K562 (cell line): ENCODE results near the gene CDK5RAP3. TPM values are rescaled to one million over a fixed set of nuclear protein-coding genes. Genes with fewer than 3 reads are reported as not detected.
A peak's percentile ranks its signal among the peaks of the same experiment; 100 is the strongest.

Experiments
- ARHGAP35 ChIP-seq: fragments of 450-650 bp; IDR thresholded peaks from 2 replicates; pipeline ENCODE4 v1.6.1; 2018; ENCODE audit not compliant: partially characterized antibody
- BDP1 ChIP-seq: IDR thresholded peaks from 3 replicates; pipeline ENCODE4 v1.6.1; 2011; ENCODE audit not compliant: insufficient read length, insufficient read depth
- CEBPG ChIP-seq, 3 experiments: fragments of 200-800 bp in 1 of 3; sonication (Bioruptor generic) in 1 of 3; sonication (generic) in 1 of 3; formaldehyde crosslinking in 1 of 3; IDR thresholded peaks in 2 of 3; conservative IDR thresholded peaks in 1 of 3; 2 replicates each; pipeline versions ENCODE4 v1.6.1 to v1.8.0; 2016 to 2022; ENCODE audit warnings: missing compliant biosample characterization in 2 of 3, missing genetic modification characterization in 2 of 3, mild to moderate bottlenecking in 1 of 3, missing genetic modification reagents in 1 of 3
- CREM ChIP-seq: IDR thresholded peaks from 2 replicates; pipeline ENCODE4 v1.6.1; 2014; ENCODE audit warnings: antibody characterized with exemption, low read depth
- CXXC5 ChIP-seq: fragments of 250-450 bp; sonication (Bioruptor Pico); IDR thresholded peaks from 2 replicates; pipeline ENCODE4 v1.8.0; 2022; ENCODE audit warnings: inconsistent platforms, mild to moderate bottlenecking, moderate library complexity
- GATAD2A ChIP-seq: fragments of 450-650 bp; IDR thresholded peaks from 2 replicates; pipeline ENCODE4 v1.6.1; 2017
- MAFK ChIP-seq: IDR thresholded peaks from 2 replicates; pipeline ENCODE4 v1.6.1; 2011; ENCODE audit warnings: low read length, improper control_type of control experiment
- MCM5 ChIP-seq: fragments of 450-650 bp; IDR thresholded peaks from 2 replicates; pipeline ENCODE4 v1.6.1; 2016; ENCODE audit warnings: low read depth
- PCBP1 ChIP-seq: fragments of 200-400 bp; formaldehyde crosslinking; IDR thresholded peaks from 2 replicates; pipeline ENCODE4 v1.6.1; 2018; ENCODE audit warnings: mild to moderate bottlenecking, low read depth, low read length; ENCODE audit not compliant: poor library complexity, severe bottlenecking
- RBBP5 ChIP-seq: fragments of 200-600 bp; sonication (generic); IDR thresholded peaks from 2 replicates; pipeline ENCODE4 v1.6.1; 2012; ENCODE audit warnings: borderline replicate concordance, mild to moderate bottlenecking, low read length, control low read depth, inconsistent platforms; ENCODE audit not compliant: insufficient read depth, poor library complexity, severe bottlenecking
- SREBF2 ChIP-seq: sonication (generic); formaldehyde crosslinking; IDR thresholded peaks from 2 replicates; pipeline ENCODE4 v1.4.0; 2020; ENCODE audit warnings: mild to moderate bottlenecking, missing genetic modification reagents
- ZBTB1 ChIP-seq: sonication (generic); formaldehyde crosslinking; IDR thresholded peaks from 2 replicates; pipeline ENCODE4 v1.8.1; 2023; ENCODE audit warnings: missing genetic modification reagents, low read depth, mild to moderate bottlenecking, borderline replicate concordance
- ZEB2 ChIP-seq: fragments of 450-650 bp; IDR thresholded peaks from 2 replicates; pipeline ENCODE4 v1.6.1; 2016
- ZKSCAN8 ChIP-seq: fragments of 200-800 bp; sonication (Bioruptor generic); IDR thresholded peaks from 2 replicates; pipeline ENCODE4 v1.6.1; 2016; ENCODE audit warnings: missing genetic modification characterization, missing compliant biosample characterization
- ZNF133 ChIP-seq: fragments of 250-450 bp; sonication (Bioruptor Pico); IDR thresholded peaks from 2 replicates; pipeline ENCODE4 v1.4.0; 2020; ENCODE audit warnings: mild to moderate bottlenecking
- ZNF445 ChIP-seq: fragments of 250-450 bp; sonication (Bioruptor Pico); IDR thresholded peaks from 2 replicates; pipeline ENCODE4 v1.4.0; 2020; ENCODE audit warnings: low read depth, mild to moderate bottlenecking, moderate library complexity
- ZNF586 ChIP-seq: fragments of 450-650 bp; formaldehyde crosslinking; conservative IDR thresholded peaks from 2 replicates; pipeline ENCODE4 v1.4.0; 2020; ENCODE audit warnings: mild to moderate bottlenecking, moderate library complexity
- polyA plus RNA-seq, 8 experiments: library from polyadenylated mRNA; depleted of rRNA in 4 of 8; stranded (reverse) in 5 of 8; unstranded in 3 of 8; fragments of >200 nt; fragmentation: Nextera tagmentation in 2 of 8; fragmentation: Illumina TruSeq in 1 of 8; extraction: Ambion mirVana in 2 of 8; extraction: Trizol in 1 of 8; gene quantifications; 2 replicates each; pipeline versions ENCODE4 v1.2.1 to v1.2.3, GENCODE V29; 2011 to 2014; ENCODE audit warnings: inconsistent platforms in 1 of 8, missing spikeins in 1 of 8
- total RNA-seq, 7 experiments: library from RNA; depleted of rRNA in 6 of 7; stranded (reverse); fragments of >200 nt in 6 of 7; fragmentation: Illumina TruSeq in 2 of 7; extraction: Trizol in 2 of 7; gene quantifications; 2 replicates each; pipeline versions ENCODE4 v1.2.1 to v1.2.3, GENCODE V29; 2011 to 2021; ENCODE audit warnings: low replicate concordance in 1 of 7
- TF ChIP-seq, protein P1 (sequence below): fragments of 450-650 bp; IDR thresholded peaks from 2 replicates; pipeline ENCODE4 v1.6.1; 2016; ENCODE audit warnings: antibody characterized with exemption
- TF ChIP-seq, protein P2 (sequence below): sonication (generic); formaldehyde crosslinking; IDR thresholded peaks from 2 replicates; pipeline ENCODE4 v1.8.0; 2022; ENCODE audit warnings: missing genetic modification reagents, mild to moderate bottlenecking, borderline replicate concordance
- TF ChIP-seq, protein P3 (sequence below): fragments of 450-650 bp; formaldehyde crosslinking; IDR thresholded peaks from 2 replicates; pipeline ENCODE4 v1.4.0; 2022; ENCODE audit warnings: mild to moderate bottlenecking, moderate library complexity
- TF ChIP-seq, protein P4 (sequence below): fragments of 450-650 bp; formaldehyde crosslinking; IDR thresholded peaks from 2 replicates; pipeline ENCODE4 v1.4.0; 2022; ENCODE audit warnings: missing genetic modification characterization
- TF ChIP-seq, protein P5 (sequence below): fragments of 250-450 bp; sonication (Bioruptor Pico); IDR thresholded peaks from 2 replicates; pipeline ENCODE4 v1.8.0; 2021; ENCODE audit warnings: moderate library complexity, mild to moderate bottlenecking, inconsistent platforms

CDK5RAP3 gene
- total and polyA plus RNA-seq, 9 of the 15 experiments (the other 6 are each of a cell fraction or from before 2014, with no cell fraction given): 44.2 to 202 (median 91.5) TPM

DNA sequence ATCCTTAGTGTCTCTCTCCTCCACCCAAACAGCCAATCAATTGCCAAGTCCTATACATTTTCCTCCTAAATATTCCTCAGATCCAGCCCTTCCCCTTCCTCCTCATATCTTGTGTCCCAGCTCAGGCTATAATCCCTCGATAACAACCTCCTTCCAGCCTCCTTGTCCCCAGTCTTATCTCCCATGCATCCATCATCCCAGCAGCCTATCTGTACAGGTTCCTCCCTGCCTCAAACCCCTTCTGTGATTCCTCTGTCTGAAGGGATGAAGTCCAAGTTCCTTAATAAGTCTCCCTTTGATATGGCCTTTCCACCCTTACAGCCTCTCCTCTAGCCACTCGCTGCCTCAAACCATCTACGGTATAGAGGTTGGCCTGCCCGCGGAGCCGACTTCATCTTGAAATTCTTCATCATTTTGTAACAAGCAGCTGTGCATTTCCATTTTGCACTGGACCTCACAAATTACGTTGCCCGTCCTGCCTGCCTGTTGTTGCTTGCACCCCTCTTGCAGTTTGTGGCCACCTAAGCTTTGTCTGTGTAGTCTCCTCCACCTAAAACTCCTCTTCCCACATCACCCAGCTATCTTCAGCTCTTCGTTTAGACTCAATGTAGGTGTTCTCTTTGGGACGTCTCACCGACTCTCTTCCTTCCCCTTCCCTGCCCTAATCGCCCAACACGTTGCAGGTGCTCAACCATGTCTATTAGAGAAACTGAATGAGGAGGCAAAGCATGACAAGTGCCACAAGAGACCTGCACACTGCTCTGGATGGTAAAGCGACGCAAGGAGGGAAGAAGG, 786 bp upstream of the CDK5RAP3 start (continued):
- no peak for TF ChIP-seq ZNF445 (CRISPR knock-in tag)
- TF ChIP-seq ZEB2: no peak
- no peak for TF ChIP-seq RBBP5
- no peak for TF ChIP-seq PCBP1
- TF ChIP-seq, protein P1, sequence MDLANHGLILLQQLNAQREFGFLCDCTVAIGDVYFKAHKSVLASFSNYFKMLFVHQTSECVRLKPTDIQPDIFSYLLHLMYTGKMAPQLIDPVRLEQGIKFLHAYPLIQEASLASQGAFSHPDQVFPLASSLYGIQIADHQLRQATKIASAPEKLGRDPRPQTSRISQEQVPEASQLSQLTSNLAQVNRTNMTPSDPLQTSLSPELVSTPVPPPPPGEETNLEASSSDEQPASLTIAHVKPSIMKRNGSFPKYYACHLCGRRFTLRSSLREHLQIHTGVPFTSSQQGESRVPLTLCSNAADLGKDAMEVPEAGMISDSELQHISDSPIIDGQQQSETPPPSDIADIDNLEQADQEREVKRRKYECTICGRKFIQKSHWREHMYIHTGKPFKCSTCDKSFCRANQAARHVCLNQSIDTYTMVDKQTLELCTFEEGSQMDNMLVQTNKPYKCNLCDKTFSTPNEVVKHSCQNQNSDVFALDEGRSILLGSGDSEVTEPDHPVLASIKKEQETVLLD: no peak
- TF ChIP-seq, protein P2, sequence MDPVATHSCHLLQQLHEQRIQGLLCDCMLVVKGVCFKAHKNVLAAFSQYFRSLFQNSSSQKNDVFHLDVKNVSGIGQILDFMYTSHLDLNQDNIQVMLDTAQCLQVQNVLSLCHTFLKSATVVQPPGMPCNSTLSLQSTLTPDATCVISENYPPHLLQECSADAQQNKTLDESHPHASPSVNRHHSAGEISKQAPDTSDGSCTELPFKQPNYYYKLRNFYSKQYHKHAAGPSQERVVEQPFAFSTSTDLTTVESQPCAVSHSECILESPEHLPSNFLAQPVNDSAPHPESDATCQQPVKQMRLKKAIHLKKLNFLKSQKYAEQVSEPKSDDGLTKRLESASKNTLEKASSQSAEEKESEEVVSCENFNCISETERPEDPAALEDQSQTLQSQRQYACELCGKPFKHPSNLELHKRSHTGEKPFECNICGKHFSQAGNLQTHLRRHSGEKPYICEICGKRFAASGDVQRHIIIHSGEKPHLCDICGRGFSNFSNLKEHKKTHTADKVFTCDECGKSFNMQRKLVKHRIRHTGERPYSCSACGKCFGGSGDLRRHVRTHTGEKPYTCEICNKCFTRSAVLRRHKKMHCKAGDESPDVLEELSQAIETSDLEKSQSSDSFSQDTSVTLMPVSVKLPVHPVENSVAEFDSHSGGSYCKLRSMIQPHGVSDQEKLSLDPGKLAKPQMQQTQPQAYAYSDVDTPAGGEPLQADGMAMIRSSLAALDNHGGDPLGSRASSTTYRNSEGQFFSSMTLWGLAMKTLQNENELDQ: no peak
- no peak for TF ChIP-seq GATAD2A
- TF ChIP-seq SREBF2: no peak
- no peak for TF ChIP-seq BDP1
- TF ChIP-seq, protein P3, sequence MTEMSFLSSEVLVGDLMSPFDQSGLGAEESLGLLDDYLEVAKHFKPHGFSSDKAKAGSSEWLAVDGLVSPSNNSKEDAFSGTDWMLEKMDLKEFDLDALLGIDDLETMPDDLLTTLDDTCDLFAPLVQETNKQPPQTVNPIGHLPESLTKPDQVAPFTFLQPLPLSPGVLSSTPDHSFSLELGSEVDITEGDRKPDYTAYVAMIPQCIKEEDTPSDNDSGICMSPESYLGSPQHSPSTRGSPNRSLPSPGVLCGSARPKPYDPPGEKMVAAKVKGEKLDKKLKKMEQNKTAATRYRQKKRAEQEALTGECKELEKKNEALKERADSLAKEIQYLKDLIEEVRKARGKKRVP: no peak
- no peak for TF ChIP-seq MCM5
- TF ChIP-seq CXXC5: no peak
- no peak for TF ChIP-seq ZBTB1 (CRISPR knock-in tag)
- TF ChIP-seq, protein P4, sequence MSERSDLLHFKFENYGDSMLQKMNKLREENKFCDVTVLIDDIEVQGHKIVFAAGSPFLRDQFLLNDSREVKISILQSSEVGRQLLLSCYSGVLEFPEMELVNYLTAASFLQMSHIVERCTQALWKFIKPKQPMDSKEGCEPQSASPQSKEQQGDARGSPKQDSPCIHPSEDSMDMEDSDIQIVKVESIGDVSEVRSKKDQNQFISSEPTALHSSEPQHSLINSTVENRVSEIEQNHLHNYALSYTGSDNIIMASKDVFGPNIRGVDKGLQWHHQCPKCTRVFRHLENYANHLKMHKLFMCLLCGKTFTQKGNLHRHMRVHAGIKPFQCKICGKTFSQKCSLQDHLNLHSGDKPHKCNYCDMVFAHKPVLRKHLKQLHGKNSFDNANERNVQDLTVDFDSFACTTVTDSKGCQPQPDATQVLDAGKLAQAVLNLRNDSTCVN: 0 out of 2 replicates have a peak, but pooled peaks have one; percentile 34
- no peak for TF ChIP-seq CREM
- no peak for TF ChIP-seq ZNF586 (CRISPR knock-in tag)
- no peak for TF ChIP-seq ZNF133 (CRISPR knock-in tag)
- no peak for TF ChIP-seq CEBPG (CRISPR knock-in tag; IDR thresholded peaks at IDR 0.05)
- no peak for TF ChIP-seq CEBPG (tag; conservative IDR thresholded peaks at IDR 0.05 in 1 of 2, IDR thresholded peaks at IDR 0.05 in 1 of 2)
- TF ChIP-seq ARHGAP35: no peak
- TF ChIP-seq, protein P5, sequence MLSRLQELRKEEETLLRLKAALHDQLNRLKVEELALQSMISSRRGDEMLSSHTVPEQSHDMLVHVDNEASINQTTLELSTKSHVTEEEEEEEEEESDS (CRISPR knock-in tag): no peak
- no peak for TF ChIP-seq ZKSCAN8 (CRISPR knock-in tag)
- no peak for TF ChIP-seq MAFK
